Stimulated activated CD8-positive, alpha-beta memory T cell treated with anti-CD3 and anti-CD28 coated beads, Interleukin-7, amount 100 ng/mL, for 1 hour (primary cell): Measurements from ENCODE around the gene INO80.

ENCODE experiments used
- DNase-seq, 2 donors: peaks; one replicate each; pipeline ENCODE4 v3.0.0-alpha.2; 2020; ENCODE audit warnings: low read depth in 2 of 2

The INO80 gene

GRCh38 chr15:40948706-40949473 lies 167.2 kb downstream of the INO80 start:
- DNase-seq: no peak

- DNase-seq: no peak
Observed at GRCh38 chr15:40944510-40945296, 171.4 kb downstream of the INO80 start.

- no peak for DNase-seq
Observed at GRCh38 chr15:40943764-40944365, 172.2 kb downstream of the INO80 start.

GRCh38 chr15:40942878-40943277 lies 173.2 kb downstream of the INO80 start:
- no peak for DNase-seq

GRCh38 chr15:40942337-40942854 lies 173.7 kb downstream of the INO80 start:
- DNase-seq: no peak

- peak; percentile 28 to 30 for DNase-seq
Observed at GRCh38 chr15:40941528-40942336, 174.3 kb downstream of the INO80 start.

GRCh38 chr15:40941068-40941527 lies 175.0 kb downstream of the INO80 start:
- no peak for DNase-seq

GRCh38 chr15:40940296-40940801 lies 175.7 kb downstream of the INO80 start:
- no peak for DNase-seq

- DNase-seq: no peak
Observed at GRCh38 chr15:40938536-40938870, 177.6 kb downstream of the INO80 start.

GRCh38 chr15:40937762-40938535 lies 178.1 kb downstream of the INO80 start:
- DNase-seq: no peak

- no peak for DNase-seq
Observed at GRCh38 chr15:40936709-40937666, 179.1 kb downstream of the INO80 start.

GRCh38 chr15:40936234-40936708 lies 179.8 kb downstream of the INO80 start:
- no peak for DNase-seq

GRCh38 chr15:40934457-40934856 lies 181.6 kb downstream of the INO80 start:
- DNase-seq: no peak

GRCh38 chr15:40933517-40933902 lies 182.6 kb downstream of the INO80 start:
- no peak for DNase-seq

GRCh38 chr15:40932649-40933516 lies 183.2 kb downstream of the INO80 start:
- no peak for DNase-seq

GRCh38 chr15:40932156-40932555 lies 183.9 kb downstream of the INO80 start:
- DNase-seq: no peak

GRCh38 chr15:40931300-40932142 lies 184.6 kb downstream of the INO80 start:
- no peak for DNase-seq
